ENCODE data around the gene PIAS1. TPM values are rescaled to one million over a fixed set of nuclear protein-coding genes. Genes with fewer than 3 reads are reported as not detected.

Gene PIAS1
- total and polyA plus RNA-seq, 2 donors (not counting 1 experiment from before 2014, with no cell fraction given): 28.8 to 87.3 TPM

DNA sequence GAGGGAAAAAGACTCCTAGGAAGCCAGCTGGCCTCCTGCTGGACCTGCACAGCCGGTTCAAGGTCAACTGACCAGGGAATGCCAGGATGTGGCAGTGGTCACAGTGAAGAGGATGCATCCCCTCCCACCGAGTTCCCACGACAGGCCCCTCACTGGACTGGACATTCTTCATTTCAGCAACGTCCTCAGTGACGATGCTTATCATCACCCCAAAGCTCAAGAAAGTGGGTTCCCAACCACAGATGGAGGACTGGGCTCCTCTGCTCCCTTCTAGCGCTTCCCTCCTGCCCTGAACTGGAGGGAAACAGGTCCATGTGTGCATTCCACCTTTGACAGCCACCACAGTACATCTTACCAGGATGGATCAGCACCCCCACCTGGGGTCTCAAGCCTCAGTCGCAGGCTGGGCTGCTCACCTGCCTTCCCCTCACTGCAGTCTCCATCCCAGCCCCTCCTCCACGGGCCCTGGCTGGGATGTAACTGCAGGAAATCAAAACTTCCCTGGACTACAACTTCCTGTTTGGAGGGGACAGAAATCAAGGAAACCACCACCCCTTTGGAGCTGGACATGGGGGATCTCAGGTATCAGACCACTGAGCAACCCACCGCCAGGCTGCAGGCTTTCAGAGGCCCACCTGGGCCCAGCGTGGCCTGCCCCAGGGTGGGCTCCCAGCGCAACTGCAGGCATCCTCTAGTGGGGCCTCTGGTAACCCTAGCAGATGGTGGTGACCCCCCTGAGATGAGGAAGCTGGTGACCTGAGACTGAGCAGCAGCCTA, 143.7 kb downstream of the PIAS1 start:
- Histone ChIP-seq H3K4me3 (ENCODE audit: control extremely low read depth in 1 of 5, extremely low read depth in 1 of 5, insufficient read depth in 1 of 5, low read depth in 2 of 5, low read length in 4 of 5) (no peak overlapping the region), H4K20me1 (ENCODE audit: control insufficient read depth, insufficient read depth, low read length, poor library complexity, severe bottlenecking) (no peaks in the 10 kb centered on the region), H3K9ac (ENCODE audit: low read length) (no peak overlapping the region), H3K79me2 (ENCODE audit: control insufficient read depth, insufficient read depth, low read length) (no peaks in the 10 kb centered on the region), H3K27me3 (replicated peaks in 1 of 4; ENCODE audit: control extremely low read depth in 1 of 4, control insufficient read depth in 3 of 4, insufficient read depth in 4 of 4, low read length in 3 of 4) (no peaks in the 10 kb centered on the region), H3K4me2 (replicated peaks; ENCODE audit: low read depth, low read length, poor library complexity, severe bottlenecking) (no peak overlapping the region), H3K9me3 (ENCODE audit: control extremely low read depth in 1 of 3, control insufficient read depth in 2 of 3, insufficient read depth in 1 of 3, low read length in 2 of 3) (no peaks in the 10 kb centered on the region), H3K4me1 (ENCODE audit: control insufficient read depth in 2 of 2, insufficient read depth in 2 of 2, low read length in 2 of 2) (no peaks in the 10 kb centered on the region), H3K36me3 (replicated peaks in 1 of 2; ENCODE audit: control extremely low read depth in 1 of 2, control insufficient read depth in 1 of 2, extremely low read depth in 1 of 2, insufficient read depth in 2 of 2, low read length in 1 of 2) (peaks cover 0 to 2% of the 10 kb centered on the region in 2 experiments), H3K27ac (ENCODE audit: low read length in 2 of 2) (no peak overlapping the region), H2AFZ (ENCODE audit: insufficient read depth, low read depth, low read length, poor library complexity, severe bottlenecking) (no peak overlapping the region)
- Mint-ChIP-seq H3K27ac (no peak overlapping the region), H3K27me3 (no peaks in the 10 kb centered on the region), H3K9me3 (ENCODE audit: insufficient read depth) (no peaks in the 10 kb centered on the region), H3K4me3 (no peak overlapping the region), H3K4me1 (no peaks in the 10 kb centered on the region)
- TF ChIP-seq, protein P1, sequence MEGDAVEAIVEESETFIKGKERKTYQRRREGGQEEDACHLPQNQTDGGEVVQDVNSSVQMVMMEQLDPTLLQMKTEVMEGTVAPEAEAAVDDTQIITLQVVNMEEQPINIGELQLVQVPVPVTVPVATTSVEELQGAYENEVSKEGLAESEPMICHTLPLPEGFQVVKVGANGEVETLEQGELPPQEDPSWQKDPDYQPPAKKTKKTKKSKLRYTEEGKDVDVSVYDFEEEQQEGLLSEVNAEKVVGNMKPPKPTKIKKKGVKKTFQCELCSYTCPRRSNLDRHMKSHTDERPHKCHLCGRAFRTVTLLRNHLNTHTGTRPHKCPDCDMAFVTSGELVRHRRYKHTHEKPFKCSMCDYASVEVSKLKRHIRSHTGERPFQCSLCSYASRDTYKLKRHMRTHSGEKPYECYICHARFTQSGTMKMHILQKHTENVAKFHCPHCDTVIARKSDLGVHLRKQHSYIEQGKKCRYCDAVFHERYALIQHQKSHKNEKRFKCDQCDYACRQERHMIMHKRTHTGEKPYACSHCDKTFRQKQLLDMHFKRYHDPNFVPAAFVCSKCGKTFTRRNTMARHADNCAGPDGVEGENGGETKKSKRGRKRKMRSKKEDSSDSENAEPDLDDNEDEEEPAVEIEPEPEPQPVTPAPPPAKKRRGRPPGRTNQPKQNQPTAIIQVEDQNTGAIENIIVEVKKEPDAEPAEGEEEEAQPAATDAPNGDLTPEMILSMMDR (IDR thresholded peaks at IDR 0.05): no peak
- TF ChIP-seq EZH2 (IDR thresholded peaks at IDR 0.05; ENCODE audit: borderline replicate concordance, insufficient read depth, low read depth, low read length, poor library complexity, severe bottlenecking): no peak
- intact Hi-C loops (cut with micrococcal nuclease): no loop called here
- ATAC-seq (ENCODE audit: low read depth) (no peak), DNase-seq (no peak)
- POLR2A ChIA-PET: no interaction called here
- CTCF ChIA-PET: no interaction called here
- 99% methylated on average over 9 of the region's 11 CpGs for WGBS (ENCODE audit: insufficient coverage)

GRCh38 chr15:68199340-68199739, 145.2 kb downstream of the PIAS1 start:
- intact Hi-C loops (cut with micrococcal nuclease): no loop called here
- H3K4me1 Mint-ChIP-seq: no peaks in the 10 kb centered on the region
- ATAC-seq (ENCODE audit: low read depth) (no peak), DNase-seq (no peak)
- no peaks in the 10 kb centered on the region for H3K9me3 Mint-ChIP-seq (ENCODE audit: insufficient read depth)
- Histone ChIP-seq H3K4me3 (ENCODE audit: control extremely low read depth in 1 of 5, extremely low read depth in 1 of 5, insufficient read depth in 1 of 5, low read depth in 2 of 5, low read length in 4 of 5) (no peak overlapping the region), H3K27ac (ENCODE audit: low read length in 2 of 2) (no peak overlapping the region), H3K79me2 (ENCODE audit: control insufficient read depth, insufficient read depth, low read length) (no peaks in the 10 kb centered on the region), H2AFZ (ENCODE audit: insufficient read depth, low read depth, low read length, poor library complexity, severe bottlenecking) (no peak overlapping the region), H3K9ac (ENCODE audit: low read length) (no peak overlapping the region), H3K4me1 (ENCODE audit: control insufficient read depth in 2 of 2, insufficient read depth in 2 of 2, low read length in 2 of 2) (no peaks in the 10 kb centered on the region), H3K36me3 (replicated peaks in 1 of 2; ENCODE audit: control extremely low read depth in 1 of 2, control insufficient read depth in 1 of 2, extremely low read depth in 1 of 2, insufficient read depth in 2 of 2, low read length in 1 of 2) (no peaks in the 10 kb centered on the region), H3K27me3 (replicated peaks in 1 of 4; ENCODE audit: control extremely low read depth in 1 of 4, control insufficient read depth in 3 of 4, insufficient read depth in 4 of 4, low read length in 3 of 4) (no peaks in the 10 kb centered on the region), H4K20me1 (ENCODE audit: control insufficient read depth, insufficient read depth, low read length, poor library complexity, severe bottlenecking) (no peaks in the 10 kb centered on the region), H3K9me3 (ENCODE audit: control extremely low read depth in 1 of 3, control insufficient read depth in 2 of 3, insufficient read depth in 1 of 3, low read length in 2 of 3) (no peaks in the 10 kb centered on the region), H3K4me2 (replicated peaks; ENCODE audit: low read depth, low read length, poor library complexity, severe bottlenecking) (no peak overlapping the region)
- ChIA-PET CTCF (interaction anchor here (0.6 kb wide), 1 partner anchor 8 kb away, joined by 3 read pairs; no protein-coding TSS in a partner anchor), POLR2A (no interaction called here)
- no peak overlapping the region for H3K4me3 Mint-ChIP-seq
- no peaks in the 10 kb centered on the region for H3K27me3 Mint-ChIP-seq
- WGBS (ENCODE audit: insufficient coverage): 82% methylated on average over 11 of the region's 11 CpGs
- no peak overlapping the region for H3K27ac Mint-ChIP-seq
- TF ChIP-seq, protein P1 (IDR thresholded peaks at IDR 0.05): no peak
- no peak for TF ChIP-seq EZH2 (IDR thresholded peaks at IDR 0.05; ENCODE audit: borderline replicate concordance, insufficient read depth, low read depth, low read length, poor library complexity, severe bottlenecking)
